GM12878 (cell line): Measurements from ENCODE around the gene LIN7A. TPM values are rescaled to one million over a fixed set of nuclear protein-coding genes. Genes with fewer than 3 reads are reported as not detected.

ENCODE experiments used
- PAX5 ChIP-seq: IDR thresholded peaks from 2 replicates; pipeline ENCODE4 v1.6.1; 2011; ENCODE audit warnings: low read depth, low read length, borderline replicate concordance
- RBBP5 ChIP-seq: fragments of 200-600 bp; sonication (generic); conservative IDR thresholded peaks from 2 replicates; pipeline ENCODE4 v1.6.1; 2016
- REST ChIP-seq: IDR thresholded peaks from 2 replicates; pipeline ENCODE4 v1.6.1; 2012; ENCODE audit warnings: mild to moderate bottlenecking, low read depth, low read length
- SMC3 ChIP-seq: IDR thresholded peaks from 2 replicates; pipeline ENCODE4 v1.6.1; 2011; ENCODE audit warnings: low read length, improper control_type of control experiment, borderline replicate concordance
- TCF3 ChIP-seq: IDR thresholded peaks from 2 replicates; pipeline ENCODE4 v1.6.1; 2012; ENCODE audit warnings: low read depth, mild to moderate bottlenecking, low read length, borderline replicate concordance; ENCODE audit not compliant: insufficient read depth
- polyA plus RNA-seq, 11 experiments: library from polyadenylated mRNA; depleted of rRNA in 4 of 11; unstranded in 6 of 11; stranded (reverse) in 5 of 11; fragments of >200 nt; fragmentation: Nextera tagmentation in 4 of 11; fragmentation: Illumina TruSeq in 1 of 11; extraction: Ambion mirVana in 4 of 11; extraction: Trizol in 1 of 11; gene quantifications; 1 replicate in 1 of 11; 2 replicates in 10 of 11; pipeline versions ENCODE4 v1.2.1 to v1.2.3, GENCODE V29; 2011 to 2016; ENCODE audit warnings: inconsistent platforms in 2 of 11, missing spikeins in 2 of 11, low read depth in 1 of 11
- total RNA-seq, 4 experiments: library from RNA; depleted of rRNA in 3 of 4; stranded (reverse); fragments of >200 nt in 3 of 4; fragmentation: Illumina TruSeq in 1 of 4; extraction: Trizol in 1 of 4; gene quantifications; 2 replicates each; pipeline versions ENCODE4 v1.2.1 to v1.2.3, GENCODE V29; 2013 to 2021
- TF ChIP-seq, protein P1 (sequence below): fragments of 450-650 bp; IDR thresholded peaks from 2 replicates; pipeline ENCODE4 v1.6.1; 2016; ENCODE audit warnings: mild to moderate bottlenecking
- TF ChIP-seq, protein P2 (sequence below): IDR thresholded peaks from 2 replicates; pipeline ENCODE4 v1.6.1; 2012; ENCODE audit warnings: low read length, inconsistent platforms
- TF ChIP-seq, protein P3 (sequence below): fragments of 450-650 bp; formaldehyde crosslinking; IDR thresholded peaks from 2 replicates; pipeline ENCODE4 v1.5.0; 2022; ENCODE audit warnings: mild to moderate bottlenecking, missing genetic modification characterization

The LIN7A gene
- total and polyA plus RNA-seq, 10 of the 15 experiments (the other 5 are each of a cell fraction or from before 2014, with no cell fraction given), result 0.04 to 0.93 (median 0.35) TPM; not detected in 1

GRCh38 chr12:80909370-80909769 is 28.4 kb downstream of the LIN7A start (continued):
- TF ChIP-seq REST (no peak), PAX5 (no peak), TCF3 (no peak), SMC3 (no peak), RBBP5 (no peak)
- TF ChIP-seq, protein P1, sequence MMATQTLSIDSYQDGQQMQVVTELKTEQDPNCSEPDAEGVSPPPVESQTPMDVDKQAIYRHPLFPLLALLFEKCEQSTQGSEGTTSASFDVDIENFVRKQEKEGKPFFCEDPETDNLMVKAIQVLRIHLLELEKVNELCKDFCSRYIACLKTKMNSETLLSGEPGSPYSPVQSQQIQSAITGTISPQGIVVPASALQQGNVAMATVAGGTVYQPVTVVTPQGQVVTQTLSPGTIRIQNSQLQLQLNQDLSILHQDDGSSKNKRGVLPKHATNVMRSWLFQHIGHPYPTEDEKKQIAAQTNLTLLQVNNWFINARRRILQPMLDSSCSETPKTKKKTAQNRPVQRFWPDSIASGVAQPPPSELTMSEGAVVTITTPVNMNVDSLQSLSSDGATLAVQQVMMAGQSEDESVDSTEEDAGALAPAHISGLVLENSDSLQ, result no peak
- TF ChIP-seq, protein P2, sequence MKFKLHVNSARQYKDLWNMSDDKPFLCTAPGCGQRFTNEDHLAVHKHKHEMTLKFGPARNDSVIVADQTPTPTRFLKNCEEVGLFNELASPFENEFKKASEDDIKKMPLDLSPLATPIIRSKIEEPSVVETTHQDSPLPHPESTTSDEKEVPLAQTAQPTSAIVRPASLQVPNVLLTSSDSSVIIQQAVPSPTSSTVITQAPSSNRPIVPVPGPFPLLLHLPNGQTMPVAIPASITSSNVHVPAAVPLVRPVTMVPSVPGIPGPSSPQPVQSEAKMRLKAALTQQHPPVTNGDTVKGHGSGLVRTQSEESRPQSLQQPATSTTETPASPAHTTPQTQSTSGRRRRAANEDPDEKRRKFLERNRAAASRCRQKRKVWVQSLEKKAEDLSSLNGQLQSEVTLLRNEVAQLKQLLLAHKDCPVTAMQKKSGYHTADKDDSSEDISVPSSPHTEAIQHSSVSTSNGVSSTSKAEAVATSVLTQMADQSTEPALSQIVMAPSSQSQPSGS, result no peak
- TF ChIP-seq, protein P3, sequence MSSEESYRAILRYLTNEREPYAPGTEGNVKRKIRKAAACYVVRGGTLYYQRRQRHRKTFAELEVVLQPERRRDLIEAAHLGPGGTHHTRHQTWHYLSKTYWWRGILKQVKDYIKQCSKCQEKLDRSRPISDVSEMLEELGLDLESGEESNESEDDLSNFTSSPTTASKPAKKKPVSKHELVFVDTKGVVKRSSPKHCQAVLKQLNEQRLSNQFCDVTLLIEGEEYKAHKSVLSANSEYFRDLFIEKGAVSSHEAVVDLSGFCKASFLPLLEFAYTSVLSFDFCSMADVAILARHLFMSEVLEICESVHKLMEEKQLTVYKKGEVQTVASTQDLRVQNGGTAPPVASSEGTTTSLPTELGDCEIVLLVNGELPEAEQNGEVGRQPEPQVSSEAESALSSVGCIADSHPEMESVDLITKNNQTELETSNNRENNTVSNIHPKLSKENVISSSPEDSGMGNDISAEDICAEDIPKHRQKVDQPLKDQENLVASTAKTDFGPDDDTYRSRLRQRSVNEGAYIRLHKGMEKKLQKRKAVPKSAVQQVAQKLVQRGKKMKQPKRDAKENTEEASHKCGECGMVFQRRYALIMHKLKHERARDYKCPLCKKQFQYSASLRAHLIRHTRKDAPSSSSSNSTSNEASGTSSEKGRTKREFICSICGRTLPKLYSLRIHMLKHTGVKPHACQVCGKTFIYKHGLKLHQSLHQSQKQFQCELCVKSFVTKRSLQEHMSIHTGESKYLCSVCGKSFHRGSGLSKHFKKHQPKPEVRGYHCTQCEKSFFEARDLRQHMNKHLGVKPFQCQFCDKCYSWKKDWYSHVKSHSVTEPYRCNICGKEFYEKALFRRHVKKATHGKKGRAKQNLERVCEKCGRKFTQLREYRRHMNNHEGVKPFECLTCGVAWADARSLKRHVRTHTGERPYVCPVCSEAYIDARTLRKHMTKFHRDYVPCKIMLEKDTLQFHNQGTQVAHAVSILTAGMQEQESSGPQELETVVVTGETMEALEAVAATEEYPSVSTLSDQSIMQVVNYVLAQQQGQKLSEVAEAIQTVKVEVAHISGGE (CRISPR knock-in tag), result no peak
